NCI-H187 treated with DMSO at 0.1 percent for 48 hours (cell line): ENCODE data around the gene AMIGO3.

Experiments used
- DNase-seq: peaks from one replicate; lab custom pipeline; 2025; lab: John Stamatoyannopoulos, UW

The AMIGO3 gene

GRCh38 chr3:49668861-49669260 lies 50.6 kb downstream of the AMIGO3 start:
- no peak for DNase-seq

GRCh38 chr3:49668414-49668797 lies 51.1 kb downstream of the AMIGO3 start:
- DNase-seq, result no peak

- no peak for DNase-seq
Observed at GRCh38 chr3:49667701-49668413, 51.6 kb downstream of the AMIGO3 start.
